Stimulated activated CD4-positive, alpha-beta T cell treated with anti-CD3 and anti-CD28 coated beads, Interleukin-12 subunit alpha, Interleukin-12 subunit beta, amount 100 ng/mL, for 48 hours (primary cell): ENCODE data around the gene LAX1.

Experiments
- DNase-seq, 3 donors: peaks; one replicate each; pipeline ENCODE4 v3.0.0-alpha.2; 2020; ENCODE audit warnings: low read depth in 2 of 3, low spot score in 1 of 3

LAX1 gene

DNA sequence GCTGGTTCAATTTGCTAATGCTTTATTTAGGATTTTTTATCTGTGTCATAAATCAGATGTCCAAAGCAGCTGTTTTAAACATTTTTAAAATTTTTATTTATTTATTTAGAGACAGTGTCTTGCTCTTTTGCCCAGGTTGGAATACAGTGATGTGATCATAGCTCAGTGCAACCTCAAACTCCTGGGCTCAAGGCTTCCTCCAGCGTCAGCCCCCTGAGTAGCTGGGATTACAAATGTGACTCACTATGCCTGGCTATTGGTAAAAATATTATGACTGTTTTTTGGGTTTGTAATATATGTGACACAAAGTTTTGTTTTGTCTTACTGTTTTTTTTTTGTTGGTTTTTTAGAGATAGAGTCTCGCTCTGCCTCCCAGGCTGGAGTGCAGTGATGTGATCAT lies 42.2 kb downstream of the LAX1 start:
- DNase-seq = no peak

GRCh38 chr1:203813581-203814341 lies 48.8 kb downstream of the LAX1 start:
- no peak for DNase-seq

DNA sequence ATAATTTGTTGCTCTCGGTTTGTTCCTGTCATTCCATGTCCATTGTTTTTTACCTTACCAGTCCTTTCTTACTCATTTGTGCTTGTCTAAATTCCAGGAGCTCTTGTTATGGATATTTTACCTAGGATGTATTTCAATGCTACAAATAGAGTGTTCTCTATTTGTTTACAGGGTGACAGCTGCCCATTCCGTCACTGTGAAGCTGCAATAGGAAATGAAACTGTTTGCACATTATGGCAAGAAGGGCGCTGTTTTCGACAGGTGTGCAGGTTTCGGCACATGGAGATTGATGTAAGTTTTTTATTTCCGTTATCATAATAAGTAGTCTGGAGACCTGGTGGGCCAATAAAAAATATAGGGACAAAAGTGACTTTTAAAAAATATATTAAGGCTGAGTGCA lies 53.4 kb downstream of the LAX1 start:
- no peak for DNase-seq

DNA sequence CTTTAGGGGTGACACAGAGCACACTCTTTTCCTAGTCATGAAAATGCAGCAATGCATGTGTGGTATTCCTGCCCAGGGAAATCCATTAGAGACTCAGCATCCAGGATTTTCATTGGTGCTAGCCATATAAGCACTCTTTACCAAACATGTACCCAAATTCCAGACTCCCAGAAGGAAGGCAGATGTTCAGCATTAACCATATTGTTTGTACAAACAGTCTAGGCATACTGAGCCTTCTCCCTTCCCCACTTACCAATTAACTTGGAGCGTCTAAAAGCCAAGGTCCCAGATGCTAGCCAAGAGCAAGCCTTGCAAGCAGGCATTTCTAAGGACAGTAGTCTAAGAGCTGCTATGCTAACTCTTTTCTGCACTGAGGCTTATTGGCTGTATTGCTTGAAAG lies 58.3 kb downstream of the LAX1 start:
- DNase-seq = no peak
